ENCODE measurements around the gene SSC4D. TPM values are rescaled to one million over a fixed set of nuclear protein-coding genes. Genes with fewer than 3 reads are reported as not detected.
A peak's percentile ranks its signal among the peaks of the same experiment; 100 is the strongest.

Gene SSC4D
- total and polyA plus RNA-seq, 9 of the 15 experiments (the other 6 are each of a cell fraction or from before 2014, with no cell fraction given): 0.06 to 1.1 (median 0.85) TPM; not detected in 1

- no peak for TF ChIP-seq SMARCA4 (IDR thresholded peaks at IDR 0.05)
- no peak for TF ChIP-seq PML (IDR thresholded peaks at IDR 0.05; ENCODE audit: low read length)
- TF ChIP-seq NFIC (IDR thresholded peaks at IDR 0.05): peak; percentile 64
- TF ChIP-seq ZBTB8A (IDR thresholded peaks at IDR 0.05; ENCODE audit: partially characterized antibody): no peak
- peak; percentile 94 for TF ChIP-seq KDM2B (CRISPR knock-in tag; IDR thresholded peaks at IDR 0.05)
- no peak for TF ChIP-seq SRSF1 (IDR thresholded peaks at IDR 0.05; ENCODE audit: low read depth, low read length)
- no peak for TF ChIP-seq FOXA1 (IDR thresholded peaks at IDR 0.05; ENCODE audit: borderline replicate concordance)
- no peak for TF ChIP-seq SNIP1 (IDR thresholded peaks at IDR 0.05; ENCODE audit: low read depth)
- no peak for TF ChIP-seq ILK (tag; IDR thresholded peaks at IDR 0.05; ENCODE audit: borderline replicate concordance, low read depth)
- no peak for TF ChIP-seq NCOR1 (IDR thresholded peaks at IDR 0.05)
- TF ChIP-seq ZNF511 (CRISPR knock-in tag; IDR thresholded peaks at IDR 0.05): peak; percentile 97
- TF ChIP-seq ETS1 (conservative IDR thresholded peaks at IDR 0.05; ENCODE audit: control insufficient read depth, low read depth, low read length): peak; percentile 12; the same call in 1 of the 2 replicates
- TF ChIP-seq DDX20 (tag; IDR thresholded peaks at IDR 0.05; ENCODE audit: low read depth): no peak
- TF ChIP-seq, protein P1, sequence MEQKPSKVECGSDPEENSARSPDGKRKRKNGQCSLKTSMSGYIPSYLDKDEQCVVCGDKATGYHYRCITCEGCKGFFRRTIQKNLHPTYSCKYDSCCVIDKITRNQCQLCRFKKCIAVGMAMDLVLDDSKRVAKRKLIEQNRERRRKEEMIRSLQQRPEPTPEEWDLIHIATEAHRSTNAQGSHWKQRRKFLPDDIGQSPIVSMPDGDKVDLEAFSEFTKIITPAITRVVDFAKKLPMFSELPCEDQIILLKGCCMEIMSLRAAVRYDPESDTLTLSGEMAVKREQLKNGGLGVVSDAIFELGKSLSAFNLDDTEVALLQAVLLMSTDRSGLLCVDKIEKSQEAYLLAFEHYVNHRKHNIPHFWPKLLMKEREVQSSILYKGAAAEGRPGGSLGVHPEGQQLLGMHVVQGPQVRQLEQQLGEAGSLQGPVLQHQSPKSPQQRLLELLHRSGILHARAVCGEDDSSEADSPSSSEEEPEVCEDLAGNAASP (IDR thresholded peaks at IDR 0.05): no peak
- peak; percentile 44; the same call in 1 of the 2 replicates for TF ChIP-seq USF2 (CRISPR knock-in tag; IDR thresholded peaks at IDR 0.05)
- TF ChIP-seq SOX6 (IDR thresholded peaks at IDR 0.05): peak; percentile 49; the same call in 1 of the 2 replicates
- TF ChIP-seq ARHGAP35 (IDR thresholded peaks at IDR 0.05; ENCODE audit: partially characterized antibody): no peak
- TF ChIP-seq RB1 (IDR thresholded peaks at IDR 0.05; ENCODE audit: low read depth): peak; percentile 89
- peak; percentile 97 for TF ChIP-seq NR1H2 (CRISPR knock-in tag; IDR thresholded peaks at IDR 0.05)
- peak; percentile 94 for TF ChIP-seq CTBP1 (IDR thresholded peaks at IDR 0.05; ENCODE audit: borderline replicate concordance)
- peak; percentile 45; the same call in 1 of the 2 replicates for TF ChIP-seq SIN3B (IDR thresholded peaks at IDR 0.05; ENCODE audit: low read depth)
- no peak; the same call in 1 of the 2 replicates for TF ChIP-seq NFATC3 (IDR thresholded peaks at IDR 0.05)
- peak; percentile 94 for TF ChIP-seq ZFX (CRISPR knock-in tag; IDR thresholded peaks at IDR 0.05)
- no peak for TF ChIP-seq ZC3H8 (IDR thresholded peaks at IDR 0.05)
Measured at GRCh38 chr7:76393116-76394031, 16.1 kb downstream of the SSC4D start (continued).

Data from K562 (cell line).